HUDEP-2 (cell line): ENCODE results near the gene GLIS1.
"Not testable (repeated sequence)": the region's sequence is repeated elsewhere in the genome, so short reads cannot be mapped to it uniquely, and the experiment has no call there.

ENCODE experiments used
- DNase-seq, 76 experiments: peaks; one replicate each; lab custom pipeline; 2025; ENCODE audit not compliant: unreplicated experiment in 76 of 76; lab: John Stamatoyannopoulos, UW

GLIS1 gene

DNA sequence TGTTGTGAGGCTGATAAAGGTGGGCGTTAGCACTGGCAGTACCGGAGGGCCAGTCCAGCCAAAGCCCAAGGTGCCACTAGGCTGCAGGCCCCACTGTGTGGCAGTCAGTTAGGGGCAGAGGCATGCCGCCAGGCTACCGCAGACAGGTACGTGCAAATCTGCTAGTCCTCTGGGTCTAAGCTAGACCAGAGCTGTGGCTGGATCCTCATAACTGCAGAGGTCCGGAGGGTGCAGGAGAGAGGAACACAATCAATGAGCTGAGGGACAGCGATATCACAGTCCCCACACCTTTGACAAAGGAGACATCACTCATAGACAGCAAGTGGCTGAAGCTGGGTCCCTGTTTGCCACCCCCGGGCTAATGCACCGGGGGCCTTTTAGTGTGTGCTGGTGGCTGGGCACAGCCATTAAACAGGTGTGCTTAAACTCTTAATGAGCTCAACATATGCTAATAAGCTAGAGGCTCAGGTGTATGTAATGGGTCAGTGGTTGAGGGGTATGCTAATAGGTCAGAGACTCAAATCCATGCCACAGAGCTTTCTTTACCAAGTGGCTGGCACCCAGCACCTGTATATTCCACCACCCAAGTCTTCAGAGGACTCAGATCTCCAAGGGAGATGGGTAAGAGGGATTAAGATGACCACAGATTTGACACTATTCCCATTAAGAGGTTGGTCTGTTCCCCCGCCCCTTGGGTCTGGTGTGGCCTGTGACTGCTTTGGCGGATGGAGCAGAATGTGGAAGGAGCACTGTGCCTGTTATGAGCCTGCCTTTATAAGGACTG, 82.0 kb downstream of the GLIS1 start:
- DNase-seq, result no peak

DNA sequence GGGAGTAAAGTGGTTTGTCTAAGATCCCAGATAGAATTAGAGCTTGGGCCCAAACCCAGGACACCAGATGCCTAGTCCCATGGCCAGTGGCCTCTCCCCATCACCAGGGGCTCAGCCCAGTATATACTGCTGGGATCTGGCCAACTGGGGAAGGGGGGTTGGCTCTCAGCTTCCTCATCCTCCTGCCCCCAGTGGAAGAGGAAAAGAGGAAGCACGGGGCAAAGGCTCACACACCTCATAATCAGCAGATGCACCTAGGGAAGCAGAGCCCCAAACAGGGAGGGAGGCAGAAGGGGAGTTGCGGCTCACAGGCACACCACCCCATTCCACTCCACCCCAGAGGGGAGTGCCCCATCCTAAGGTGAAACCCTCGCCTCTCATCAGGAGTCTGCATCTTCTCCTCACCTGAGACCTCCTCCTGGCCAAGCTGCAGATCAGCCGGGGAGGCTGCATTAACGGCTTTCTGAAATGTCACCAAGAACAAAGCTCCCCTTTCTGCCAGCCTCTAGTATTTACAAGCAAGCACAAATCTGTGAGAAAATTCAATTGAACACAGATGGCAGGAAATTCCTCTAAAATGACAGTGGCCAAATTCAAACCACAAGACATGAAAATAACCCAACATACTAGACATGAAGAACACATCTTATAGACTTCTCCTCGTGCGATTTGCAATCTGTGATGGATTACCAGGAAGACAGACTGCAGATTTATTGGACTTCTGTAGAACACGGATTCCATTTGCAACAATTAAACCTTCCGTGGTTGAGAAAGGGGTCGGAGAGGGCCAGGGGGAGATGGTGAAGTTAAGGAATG, 82.8 kb downstream of the GLIS1 start:
- DNase-seq, result no peak

DNA sequence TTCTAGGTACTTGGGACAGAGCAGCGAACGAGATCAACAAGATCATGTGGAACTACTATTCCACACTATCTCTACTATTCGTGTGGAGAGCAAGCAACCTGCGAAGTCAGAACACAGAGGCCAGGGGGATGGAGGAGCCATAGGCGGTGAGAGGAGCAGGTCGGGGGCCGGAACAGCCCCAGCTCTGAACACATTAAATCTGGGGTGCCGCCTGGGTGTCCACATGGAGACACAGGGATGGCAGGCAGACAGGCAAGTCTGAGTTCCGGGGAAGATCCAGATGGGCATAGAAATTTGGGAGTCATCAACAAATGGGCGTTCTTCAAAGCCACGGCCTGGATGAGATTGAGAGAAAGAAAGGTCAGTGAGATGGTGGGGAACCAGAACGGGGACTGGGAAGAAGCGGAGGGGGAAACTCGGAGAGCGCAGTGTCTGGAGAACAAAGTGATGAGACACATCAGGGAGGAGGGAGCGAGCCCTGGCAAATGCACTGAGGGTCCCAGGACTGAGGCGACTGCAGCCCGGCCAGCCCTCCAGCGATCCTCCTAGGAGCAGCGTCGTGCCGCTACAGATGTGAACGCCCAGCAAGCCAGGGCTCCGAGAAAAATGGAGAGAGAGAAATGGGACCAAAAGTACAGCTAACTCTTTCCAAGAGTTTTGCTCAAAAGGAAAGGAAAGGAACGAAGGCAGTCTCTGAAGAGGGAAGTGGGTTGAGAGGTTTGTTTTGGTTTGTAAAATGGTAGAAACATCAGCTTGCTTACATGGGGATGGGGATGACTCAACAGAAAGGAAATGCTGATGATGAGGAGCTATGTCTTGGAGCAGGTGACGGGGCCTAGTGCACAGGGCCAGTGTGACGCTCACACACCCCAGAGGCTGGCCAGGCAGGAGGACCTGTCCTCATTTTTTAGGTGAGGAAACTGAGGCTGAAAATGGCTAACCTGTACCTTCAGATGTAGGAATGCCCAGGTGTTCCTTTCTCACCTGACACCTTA, 84.5 kb downstream of the GLIS1 start:
- no peak for DNase-seq

DNA sequence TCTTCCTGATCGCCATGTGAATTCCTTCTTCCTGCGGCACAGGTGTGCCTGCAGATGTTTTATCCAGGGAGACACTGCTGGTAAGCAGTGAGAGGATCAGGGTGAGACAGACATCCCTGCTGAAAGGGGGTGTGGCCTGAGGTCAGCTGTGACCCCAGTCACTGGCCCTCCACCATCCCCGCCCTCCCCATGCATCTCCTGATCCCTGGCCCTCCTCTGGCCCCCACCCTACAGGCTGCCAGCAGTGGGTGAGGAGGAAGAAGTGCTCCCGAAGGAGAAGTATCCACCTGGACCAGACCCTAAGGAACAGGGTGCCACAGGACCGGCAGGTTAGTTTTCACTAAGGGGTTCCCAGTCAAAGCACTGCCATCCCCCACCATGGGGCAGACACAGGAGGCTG, 85.3 kb downstream of the GLIS1 start:
- DNase-seq, result no peak

DNA sequence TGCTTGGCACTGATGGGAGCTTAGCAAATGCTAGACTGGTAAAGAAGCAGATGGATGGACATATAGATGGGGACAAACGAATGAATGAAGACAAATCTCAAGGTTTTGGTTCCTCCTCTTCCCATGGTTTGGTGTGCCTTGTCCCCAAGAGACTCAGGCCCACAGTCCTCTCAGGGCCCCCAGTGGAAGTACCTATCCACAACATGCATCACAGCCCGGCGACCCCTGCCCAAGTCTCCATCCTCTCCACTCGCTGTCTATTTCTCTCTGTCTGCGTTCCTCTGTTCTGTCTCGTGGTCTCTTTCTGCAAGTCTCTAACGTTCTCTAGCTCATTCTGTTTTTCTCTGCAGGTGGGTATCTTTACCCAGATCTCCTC, 85.8 kb downstream of the GLIS1 start:
- no peak for DNase-seq

DNA sequence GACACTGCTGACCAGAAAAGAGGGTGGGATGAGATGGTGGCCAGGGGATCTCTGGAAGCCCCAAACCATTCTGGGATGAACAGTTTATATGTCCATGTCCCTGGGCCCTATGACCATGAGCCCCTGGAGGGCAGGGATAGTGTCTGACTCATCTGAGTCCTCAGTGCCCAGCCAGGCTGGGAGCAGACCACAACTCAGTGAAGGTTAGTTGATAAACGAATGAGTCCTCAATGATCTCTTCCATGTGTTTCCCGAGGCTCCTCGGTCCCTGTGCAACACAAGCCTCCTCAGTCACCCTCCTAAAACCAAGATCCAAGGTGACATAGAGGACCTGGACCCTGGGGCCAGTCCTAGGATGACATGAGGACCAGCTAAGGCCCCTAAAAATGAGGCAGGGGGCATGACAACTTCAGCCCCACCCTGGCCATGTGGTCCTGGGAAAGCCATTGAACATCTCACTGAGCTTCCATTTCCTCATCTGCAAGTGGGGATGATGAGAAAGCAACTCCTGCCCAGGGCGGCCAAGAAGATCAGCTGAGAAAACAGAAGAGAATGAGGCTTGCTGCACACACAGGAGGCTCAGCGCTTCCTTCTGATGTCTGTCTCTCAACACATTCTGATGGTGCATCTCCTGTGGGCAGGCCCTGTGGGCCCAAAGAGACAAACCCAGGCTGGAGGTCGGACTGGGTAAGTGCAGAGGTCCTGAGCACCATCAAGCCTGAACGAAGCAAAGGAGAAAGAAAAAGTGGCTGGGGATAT, 86.3 kb downstream of the GLIS1 start:
- DNase-seq, result no peak

DNA sequence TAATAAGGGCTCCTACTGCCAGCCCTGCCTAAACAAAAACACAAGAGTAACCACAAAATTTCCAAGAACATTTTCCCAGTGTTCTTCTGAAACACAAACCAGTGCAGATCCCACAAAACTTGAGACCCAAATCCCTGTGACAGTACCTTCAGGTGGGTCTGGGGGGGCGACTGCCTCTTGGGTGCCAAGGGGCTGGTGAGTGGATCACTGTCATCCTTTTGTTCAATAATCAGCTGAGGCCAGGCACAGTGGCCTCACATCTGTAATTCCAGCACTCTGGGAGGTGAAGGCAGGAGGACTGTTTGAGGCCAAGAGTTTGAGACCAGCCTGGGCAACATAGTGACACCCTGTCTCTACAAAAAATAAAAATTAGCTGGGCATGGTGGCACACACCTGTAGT, 87.6 kb downstream of the GLIS1 start:
- DNase-seq, result no peak

DNA sequence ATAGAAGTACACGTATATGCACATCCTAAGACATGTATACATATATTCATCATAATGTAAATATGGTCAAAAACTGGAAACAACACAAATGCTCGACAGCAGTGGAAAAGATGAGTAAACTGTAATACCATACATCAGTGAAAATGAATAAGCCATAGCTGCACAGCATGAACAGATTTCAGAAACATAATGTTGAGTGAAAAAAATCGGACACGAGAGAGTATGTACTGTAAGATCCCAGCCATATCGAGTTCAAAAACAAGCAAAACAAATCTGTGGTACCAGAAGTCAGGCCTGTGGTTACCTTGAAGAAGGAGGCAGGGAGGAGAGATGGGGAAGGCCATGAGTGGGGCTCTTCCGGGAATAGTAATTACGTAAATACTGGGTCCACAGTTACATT, 90.4 kb downstream of the GLIS1 start:
- DNase-seq, result no peak

DNA sequence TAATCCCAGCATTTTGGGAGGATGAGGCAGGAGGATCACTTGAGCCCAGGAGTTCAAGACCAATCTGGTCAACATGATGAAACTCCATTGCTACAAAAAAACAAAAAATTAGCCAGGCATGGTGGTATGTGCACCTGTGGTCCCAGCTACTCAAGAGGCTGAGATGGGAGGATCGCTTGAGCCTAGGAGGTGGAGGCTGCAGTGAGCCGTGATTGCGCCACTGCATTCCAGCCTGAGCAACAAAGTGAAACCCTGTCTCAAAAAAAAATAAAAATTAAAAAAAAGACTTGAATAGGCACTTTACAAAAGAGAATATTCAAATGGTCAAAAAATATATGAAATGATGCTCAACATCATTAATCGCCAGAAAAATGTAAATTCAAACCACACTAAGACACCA, 91.0 kb downstream of the GLIS1 start:
- not testable (repeated sequence) for DNase-seq

DNA sequence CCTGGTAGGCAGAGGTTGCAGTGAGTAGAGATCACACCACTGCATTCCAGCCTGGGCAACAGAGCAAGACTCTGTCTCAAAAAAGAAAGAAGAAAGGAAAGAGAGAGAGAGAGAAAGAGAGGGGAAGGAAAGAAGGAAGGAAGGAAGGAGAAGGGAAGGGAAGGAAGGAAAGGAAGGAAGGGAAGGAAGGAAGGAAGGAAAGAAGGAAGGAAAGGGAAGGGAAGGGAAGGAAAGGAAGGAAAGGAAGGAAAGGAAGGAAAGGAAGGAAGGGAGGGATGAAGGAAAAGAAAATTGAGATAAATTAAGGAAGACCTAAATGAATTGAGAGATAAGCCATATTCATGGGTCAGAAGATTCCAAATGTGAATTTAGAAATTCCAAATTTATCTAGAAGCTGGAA, 92.2 kb downstream of the GLIS1 start:
- DNase-seq, result no peak

DNA sequence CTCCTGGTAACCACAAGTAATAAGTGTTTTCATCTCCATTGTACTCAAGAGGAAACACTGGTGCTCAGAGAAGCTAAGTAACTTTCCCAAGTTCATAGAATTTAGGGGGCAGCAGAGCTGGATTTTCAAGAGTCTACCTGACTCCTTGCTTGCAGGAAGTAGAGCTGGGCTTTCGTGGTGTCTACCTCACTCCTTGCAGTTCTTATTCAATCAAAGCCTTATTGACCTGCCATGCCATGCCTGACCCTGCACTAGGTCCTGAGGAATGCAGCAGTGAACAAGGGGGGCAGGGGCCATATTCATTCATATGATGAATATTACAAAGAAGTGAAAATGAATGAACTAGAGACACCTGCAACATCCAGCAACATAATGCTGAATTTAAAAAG, 93.3 kb downstream of the GLIS1 start:
- DNase-seq, result no peak

DNA sequence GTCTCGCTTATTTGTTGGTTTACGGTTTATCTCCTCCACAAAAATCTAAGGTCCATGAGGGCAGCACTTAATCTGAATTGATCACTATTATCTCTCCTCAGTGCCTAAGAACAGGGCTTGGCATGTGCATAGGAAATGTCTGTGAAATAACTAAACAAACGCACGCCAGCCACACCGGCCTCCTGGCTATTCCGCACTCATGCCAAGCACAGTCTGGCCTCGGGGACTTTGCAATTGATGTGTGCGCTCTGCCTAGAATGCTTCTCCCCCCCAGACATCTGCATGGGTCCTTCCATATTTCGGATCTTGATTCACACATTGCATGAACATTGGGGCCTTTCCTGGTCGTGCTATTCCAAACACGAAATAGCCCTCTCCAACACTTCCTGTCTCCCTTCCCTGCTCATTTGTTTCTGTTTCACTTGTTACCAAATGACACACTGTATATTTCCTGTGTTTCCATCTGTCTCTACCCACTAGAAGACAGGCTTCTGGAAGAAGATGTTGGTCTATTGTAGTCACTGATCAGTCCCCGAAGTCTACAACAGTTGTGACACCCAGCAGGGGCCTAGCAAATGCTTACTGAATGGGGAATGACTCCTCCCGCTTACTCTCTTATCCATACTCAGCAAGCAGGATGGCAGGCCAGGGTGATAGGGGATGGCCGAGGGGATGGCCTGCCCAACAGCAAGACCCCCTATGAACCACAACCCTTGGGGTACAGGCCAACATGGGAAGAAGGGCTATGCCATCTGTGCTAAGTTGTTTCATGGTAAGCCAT, 93.9 kb downstream of the GLIS1 start:
- no peak for DNase-seq

DNA sequence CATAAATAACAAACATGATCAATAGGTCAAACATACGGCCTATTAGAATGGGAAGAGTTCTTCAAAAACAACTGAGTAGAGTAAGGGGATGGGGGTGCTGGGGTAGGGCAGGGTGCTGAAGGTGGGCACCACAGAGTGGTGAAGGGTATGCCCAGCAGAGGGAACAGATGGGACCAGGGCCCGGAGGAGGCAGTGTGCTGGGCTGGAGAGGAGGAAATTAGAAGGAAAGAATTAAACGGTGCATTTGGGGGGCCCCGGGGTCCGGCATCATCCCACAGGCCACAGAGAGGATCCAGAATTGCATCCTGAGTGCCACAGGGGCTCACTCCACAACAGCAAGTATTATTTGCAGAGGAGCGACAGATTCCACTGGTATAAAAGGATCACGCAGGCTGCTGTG, 94.5 kb downstream of the GLIS1 start:
- no peak for DNase-seq

DNA sequence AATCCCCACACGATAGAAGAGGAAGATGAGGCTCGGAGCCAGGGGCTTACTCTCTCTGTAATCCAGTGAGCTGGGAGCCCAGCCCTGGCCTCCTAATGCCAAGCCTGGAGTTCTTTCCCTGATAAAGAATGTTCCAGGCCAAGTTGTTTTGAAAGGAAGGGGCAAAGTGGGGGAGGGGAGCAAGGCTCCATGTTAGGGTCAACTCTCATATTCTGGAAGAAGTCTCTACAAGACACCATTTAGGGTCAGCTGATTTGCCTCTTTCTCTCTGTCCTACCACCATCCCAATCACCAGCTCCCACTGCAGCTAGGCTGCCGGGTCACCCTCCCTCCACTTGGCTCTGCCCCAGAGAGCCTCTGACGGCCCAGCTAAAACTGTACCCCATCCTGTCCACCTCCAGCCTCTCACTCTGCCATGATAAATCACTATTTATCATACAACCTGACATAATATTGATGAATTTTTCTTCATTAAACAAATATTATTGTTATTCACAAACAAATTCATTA, 95.0 kb downstream of the GLIS1 start:
- no peak for DNase-seq

DNA sequence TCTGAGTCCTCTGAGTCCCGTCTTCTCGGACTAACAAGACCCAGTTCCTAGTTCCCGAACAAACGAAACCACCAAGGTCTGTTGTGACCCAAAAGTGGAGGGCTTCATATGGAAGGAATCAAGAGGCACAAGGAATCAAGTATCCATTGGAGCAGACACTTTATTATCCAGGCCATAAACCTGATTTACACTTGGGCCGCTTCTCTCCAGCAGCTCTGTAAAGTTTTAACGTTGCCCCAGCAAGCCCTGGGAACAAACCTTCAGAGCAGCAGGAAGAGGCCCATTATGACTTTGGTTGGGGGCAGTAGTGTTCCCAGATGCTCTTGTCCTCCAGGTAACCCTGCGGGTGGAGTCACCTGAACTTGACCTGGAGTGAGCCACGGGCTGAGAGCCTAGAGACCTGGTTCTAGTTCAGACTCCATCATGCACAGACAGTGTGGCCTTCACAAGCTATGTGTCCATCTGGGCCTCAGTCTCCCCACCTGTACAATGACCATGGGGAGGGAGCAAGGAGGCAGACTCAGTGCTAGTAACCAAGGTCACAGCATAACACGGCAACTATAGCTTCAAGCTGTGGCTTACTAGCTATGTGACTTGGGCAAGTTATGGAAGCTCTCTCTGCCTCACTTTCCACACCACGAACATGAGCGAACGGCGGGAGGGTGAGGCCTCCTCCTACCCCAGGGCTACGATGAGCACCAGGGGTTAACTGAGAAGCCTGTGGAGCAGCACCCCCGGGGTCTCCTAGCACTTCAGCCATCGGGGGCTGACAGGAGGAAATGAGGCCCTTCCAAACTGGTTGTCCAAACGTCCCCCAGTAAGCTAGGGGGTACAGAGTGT, 95.7 kb downstream of the GLIS1 start:
- DNase-seq, result no peak

DNA sequence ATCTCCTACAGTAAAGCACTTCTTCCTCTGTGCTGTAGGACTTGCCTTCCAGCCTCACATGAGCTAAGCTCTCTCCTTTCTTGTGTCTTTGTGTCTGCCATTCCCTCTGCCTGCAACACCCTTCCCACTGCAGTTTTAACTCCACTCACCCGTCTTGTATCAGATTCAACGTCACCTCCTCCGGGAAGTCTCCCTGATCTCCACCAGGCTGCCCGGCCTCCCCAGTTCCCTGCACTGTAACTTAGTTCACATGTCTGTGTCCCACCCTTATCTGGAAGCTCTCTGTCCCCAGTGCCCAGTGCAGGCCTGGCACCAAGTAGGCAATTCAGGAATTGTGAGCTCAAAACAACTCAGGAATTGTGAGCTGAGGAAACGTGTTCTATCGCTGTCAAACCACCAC, 96.4 kb downstream of the GLIS1 start:
- DNase-seq, result no peak

DNA sequence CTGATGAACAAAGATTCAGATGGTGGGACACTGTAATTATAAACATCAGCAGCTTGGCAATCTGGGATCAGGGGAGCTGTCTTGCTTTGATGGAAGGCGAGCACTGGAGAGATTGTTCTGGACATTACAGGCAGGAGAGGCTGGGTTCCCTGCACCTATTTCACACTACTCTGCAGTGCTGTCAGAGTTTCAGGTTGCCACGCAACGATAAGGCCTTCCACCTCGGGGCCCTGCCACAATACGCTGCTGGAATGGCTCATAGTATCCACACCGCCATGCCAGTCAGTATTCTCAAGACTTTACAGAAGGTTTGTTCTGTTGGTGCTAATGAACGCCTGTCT, 96.8 kb downstream of the GLIS1 start:
- DNase-seq, result no peak

DNA sequence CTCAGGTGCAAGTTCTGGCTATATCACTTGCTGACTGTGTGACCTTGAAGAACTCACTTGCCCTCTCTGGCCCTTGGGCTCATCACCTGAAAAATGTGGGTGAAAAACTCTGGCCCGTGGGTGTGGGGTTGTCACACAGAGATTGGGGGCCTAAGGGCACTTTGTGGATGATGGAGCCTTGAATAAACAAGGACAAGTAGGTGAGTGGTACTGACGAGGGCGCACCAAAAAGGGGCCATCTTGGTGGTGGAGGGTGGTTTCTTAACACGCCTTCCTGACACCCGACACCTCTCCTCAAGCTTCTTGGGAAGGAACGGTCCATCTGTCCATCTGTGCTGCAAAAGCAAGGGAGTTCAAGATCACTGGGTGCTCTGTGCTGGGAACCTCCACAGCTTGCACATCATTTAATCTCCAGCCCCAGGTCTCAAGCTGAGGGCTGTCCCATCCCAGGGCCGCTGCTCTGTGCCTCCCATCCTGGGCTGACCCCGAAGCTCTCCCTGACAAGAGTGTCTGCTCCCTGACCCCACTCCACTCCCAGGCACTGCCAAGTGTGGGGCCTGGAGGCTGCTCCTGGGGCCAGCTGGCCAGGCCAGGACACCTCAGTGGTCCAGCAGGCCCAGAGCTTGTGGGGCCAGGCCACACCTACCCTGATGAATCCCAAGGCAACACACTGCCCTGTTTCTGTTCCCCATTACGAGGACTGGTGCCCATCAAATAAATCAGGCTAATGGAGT, 97.3 kb downstream of the GLIS1 start:
- no peak for DNase-seq
